PC-9 (cell line): ENCODE measurements around the gene CHN1.

Experiments
- EZH2 ChIP-seq: fragments of 200-600 bp; sonication (generic); IDR thresholded peaks from 2 replicates; pipeline ENCODE4 v1.8.0; 2017; ENCODE audit warnings: antibody characterized with exemption, low read depth
- TF ChIP-seq, protein P1 (sequence below): fragments of 200-600 bp; sonication (generic); conservative IDR thresholded peaks from 2 replicates; pipeline ENCODE4 v1.6.1; 2017; ENCODE audit warnings: mixed run types, antibody characterized with exemption, mild to moderate bottlenecking, moderate library complexity

DNA sequence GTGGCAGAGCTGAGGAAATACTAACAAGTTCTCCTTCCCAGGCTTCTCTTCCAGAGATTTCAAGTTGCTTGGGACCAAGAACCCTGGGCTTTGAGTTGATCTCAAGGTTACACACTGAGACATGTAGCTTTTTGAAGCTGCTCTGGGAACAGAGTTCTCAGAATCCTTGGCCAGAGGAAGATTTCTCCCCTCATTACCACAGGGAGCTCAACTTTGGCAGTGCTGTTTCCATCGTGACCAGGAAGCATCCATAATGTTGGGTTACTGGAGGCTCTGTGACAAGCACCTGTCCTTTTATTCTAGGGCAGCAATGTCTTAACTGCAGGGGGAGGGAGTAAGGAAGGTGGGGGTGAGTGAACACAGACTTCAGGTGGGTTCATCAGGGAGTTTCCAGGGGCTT is 199.4 kb downstream of the CHN1 start:
- TF ChIP-seq, protein P1, sequence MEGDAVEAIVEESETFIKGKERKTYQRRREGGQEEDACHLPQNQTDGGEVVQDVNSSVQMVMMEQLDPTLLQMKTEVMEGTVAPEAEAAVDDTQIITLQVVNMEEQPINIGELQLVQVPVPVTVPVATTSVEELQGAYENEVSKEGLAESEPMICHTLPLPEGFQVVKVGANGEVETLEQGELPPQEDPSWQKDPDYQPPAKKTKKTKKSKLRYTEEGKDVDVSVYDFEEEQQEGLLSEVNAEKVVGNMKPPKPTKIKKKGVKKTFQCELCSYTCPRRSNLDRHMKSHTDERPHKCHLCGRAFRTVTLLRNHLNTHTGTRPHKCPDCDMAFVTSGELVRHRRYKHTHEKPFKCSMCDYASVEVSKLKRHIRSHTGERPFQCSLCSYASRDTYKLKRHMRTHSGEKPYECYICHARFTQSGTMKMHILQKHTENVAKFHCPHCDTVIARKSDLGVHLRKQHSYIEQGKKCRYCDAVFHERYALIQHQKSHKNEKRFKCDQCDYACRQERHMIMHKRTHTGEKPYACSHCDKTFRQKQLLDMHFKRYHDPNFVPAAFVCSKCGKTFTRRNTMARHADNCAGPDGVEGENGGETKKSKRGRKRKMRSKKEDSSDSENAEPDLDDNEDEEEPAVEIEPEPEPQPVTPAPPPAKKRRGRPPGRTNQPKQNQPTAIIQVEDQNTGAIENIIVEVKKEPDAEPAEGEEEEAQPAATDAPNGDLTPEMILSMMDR = no peak
- TF ChIP-seq EZH2 = no peak
